ENCODE results near the gene NPHP4. TPM values are rescaled to one million over a fixed set of nuclear protein-coding genes. Genes with fewer than 3 reads are reported as not detected.
A peak's percentile ranks its signal among the peaks of the same experiment; 100 is the strongest.

Gene NPHP4
- polyA plus RNA-seq, 3 donors, result 0.39 to 13.7 (median 1.2) TPM

- no peaks in the 10 kb centered on the region for H3K4me1 Mint-ChIP-seq
- H3K27me3 ChIP-seq (ENCODE audit: control insufficient read depth in 2 of 2, insufficient read depth in 2 of 2, low read length in 2 of 2), result no peaks in the 10 kb centered on the region
- peaks cover 30 to 44% of the 10 kb centered on the region in 2 donors for H3K36me3 Mint-ChIP-seq
- 92% methylated on average over 23 of the region's 23 CpGs for WGBS (ENCODE audit: insufficient coverage)
- no peak overlapping the region for H3K27ac ChIP-seq (ENCODE audit: low read depth in 1 of 2, low read length in 2 of 2)
- H3K4me1 ChIP-seq (ENCODE audit: control insufficient read depth in 1 of 2, insufficient read depth in 2 of 2, low read length in 2 of 2), result no peaks in the 10 kb centered on the region
- H3K79me2 ChIP-seq (ENCODE audit: insufficient read depth, low read length), result no peaks in the 10 kb centered on the region
- no peaks in the 10 kb centered on the region for H3K9me3 ChIP-seq (replicated peaks in 1 of 2; ENCODE audit: control insufficient read depth in 1 of 2, insufficient read depth in 1 of 2, low read length in 2 of 2)
- intact Hi-C loops (cut with micrococcal nuclease), result no loop called here
- H3K4me2 ChIP-seq (replicated peaks; ENCODE audit: extremely low read depth, low read length, poor library complexity, severe bottlenecking), result no peak overlapping the region
- H3K9ac ChIP-seq (ENCODE audit: insufficient read depth, low read length, poor library complexity, severe bottlenecking), result no peak overlapping the region
- no peak for DNase-seq
- H3K4me3 Mint-ChIP-seq, result no peak overlapping the region
- H4K20me1 ChIP-seq (ENCODE audit: insufficient read depth, low read length), result no peaks in the 10 kb centered on the region
- peaks cover 0 to 1% (median 0%) of the 10 kb centered on the region in 7 donors for H3K9me3 Mint-ChIP-seq
- H2AFZ ChIP-seq (ENCODE audit: insufficient read depth, low read depth, low read length, poor library complexity, severe bottlenecking), result no peak overlapping the region
- H3K27ac Mint-ChIP-seq, result peak overlapping the region in 1 of 7 donors; percentile 52
- H3K4me3 ChIP-seq (replicated peaks in 1 of 3; ENCODE audit: low read depth in 2 of 3, low read length in 3 of 3), result no peak overlapping the region
- TF ChIP-seq CTCF (IDR thresholded peaks at IDR 0.05), result no peak
- peaks cover 0 to 24% of the 10 kb centered on the region in 2 donors for H3K36me3 ChIP-seq (replicated peaks in 1 of 2; ENCODE audit: control insufficient read depth in 1 of 2, insufficient read depth in 2 of 2, low read length in 2 of 2)
- no peaks in the 10 kb centered on the region for H3K27me3 Mint-ChIP-seq (ENCODE audit: low read depth in 3 of 3)
Measured at GRCh38 chr1:5967351-5968160, 24.7 kb downstream of the NPHP4 start.

- intact Hi-C loops (cut with micrococcal nuclease), result no loop called here
- Histone ChIP-seq H3K27me3 (ENCODE audit: control insufficient read depth in 2 of 2, insufficient read depth in 2 of 2, low read length in 2 of 2) (no peaks in the 10 kb centered on the region), H3K9ac (ENCODE audit: insufficient read depth, low read length, poor library complexity, severe bottlenecking) (no peak overlapping the region), H3K9me3 (replicated peaks in 1 of 2; ENCODE audit: control insufficient read depth in 1 of 2, insufficient read depth in 1 of 2, low read length in 2 of 2) (no peaks in the 10 kb centered on the region), H3K4me3 (replicated peaks in 1 of 3; ENCODE audit: low read depth in 2 of 3, low read length in 3 of 3) (no peak overlapping the region), H2AFZ (ENCODE audit: insufficient read depth, low read depth, low read length, poor library complexity, severe bottlenecking) (no peak overlapping the region), H3K4me2 (replicated peaks; ENCODE audit: extremely low read depth, low read length, poor library complexity, severe bottlenecking) (no peak overlapping the region), H3K4me1 (ENCODE audit: control insufficient read depth in 1 of 2, insufficient read depth in 2 of 2, low read length in 2 of 2) (no peaks in the 10 kb centered on the region), H4K20me1 (ENCODE audit: insufficient read depth, low read length) (no peaks in the 10 kb centered on the region), H3K36me3 (replicated peaks in 1 of 2; ENCODE audit: control insufficient read depth in 1 of 2, insufficient read depth in 2 of 2, low read length in 2 of 2) (peaks cover 0 to 32% of the 10 kb centered on the region in 2 donors), H3K79me2 (ENCODE audit: insufficient read depth, low read length) (no peaks in the 10 kb centered on the region), H3K27ac (ENCODE audit: low read depth in 1 of 2, low read length in 2 of 2) (no peak overlapping the region)
- H3K36me3 Mint-ChIP-seq, result peaks cover 33 to 51% of the 10 kb centered on the region in 2 donors
- no peak for TF ChIP-seq CTCF (IDR thresholded peaks at IDR 0.05)
- H3K27ac Mint-ChIP-seq, result peak overlapping the region in 1 of 7 donors; percentile 66
- no peaks in the 10 kb centered on the region for H3K27me3 Mint-ChIP-seq (ENCODE audit: low read depth in 3 of 3)
- H3K4me1 Mint-ChIP-seq, result no peaks in the 10 kb centered on the region
- H3K4me3 Mint-ChIP-seq, result no peak overlapping the region
- H3K9me3 Mint-ChIP-seq, result peaks cover 0 to 1% (median 0%) of the 10 kb centered on the region in 7 donors
- DNase-seq, result no peak
- WGBS (ENCODE audit: insufficient coverage), result 93% methylated on average over 16 of the region's 17 CpGs
Measured at GRCh38 chr1:5966543-5967205, 25.6 kb downstream of the NPHP4 start.
